Panc1 (cell line): ENCODE measurements around the gene SYT2. TPM values are rescaled to one million over a fixed set of nuclear protein-coding genes. Genes with fewer than 3 reads are reported as not detected.
"Not testable (repeated sequence)": the region's sequence is repeated elsewhere in the genome, so short reads cannot be mapped to it uniquely, and the experiment has no call there.

ENCODE experiments used
- ATAC-seq: fragments of 200-7000 bp; cut with Tn5 transposase; 2 replicates; pipeline ENCODE4 v1.9.1; 2020; ENCODE audit warnings: mild to moderate bottlenecking, moderate library complexity
- BruUV-seq: library from RNA; stranded (reverse); fragments of 400-500 nt; replicated peaks from 2 replicates; lab custom pipeline; 2021; lab: Mats Ljungman, UMichigan
- CTCF ChIA-PET: fragments of 300-600 bp; sonication (Branson Sonifier 250); formaldehyde crosslinking; loops from one replicate; lab custom pipeline; 2022; ENCODE audit warnings: antibody characterized with exemption; lab: Charles Lee
- POLR2A ChIA-PET: fragments of 300-600 bp; sonication (Branson Sonifier 250); formaldehyde crosslinking; loops from one replicate; lab custom pipeline; 2022; ENCODE audit warnings: antibody characterized with exemption; lab: Charles Lee
- DNase-seq: peaks from one replicate; pipeline ENCODE4 v3.0.0-alpha.2; 2010; ENCODE audit warnings: low read depth, low spot score
- H3K27ac ChIP-seq: 2 replicates; pipeline ENCODE4 v1.5.1; 2011; ENCODE audit warnings: mild to moderate bottlenecking, low read length, inconsistent platforms
- H3K27me3 ChIP-seq: fragments of 200-500 bp; sonication (Bioruptor generic); 2 replicates; pipeline ENCODE4 v1.6.0; 2014; ENCODE audit warnings: low read length, inconsistent platforms; ENCODE audit not compliant: control insufficient read depth, insufficient read depth
- H3K36me3 ChIP-seq: fragments of 200-500 bp; sonication (Bioruptor generic); 2 replicates; pipeline ENCODE4 v1.5.1; 2014; ENCODE audit warnings: inconsistent platforms, mild to moderate bottlenecking, low read length, moderate library complexity; ENCODE audit not compliant: control insufficient read depth, insufficient read depth
- H3K4me1 ChIP-seq: 2 replicates; pipeline ENCODE4 v1.5.1; 2011; ENCODE audit warnings: inconsistent platforms, mild to moderate bottlenecking, low read length, moderate library complexity; ENCODE audit not compliant: control insufficient read depth, insufficient read depth
- H3K4me3 ChIP-seq, 2 experiments: 2 replicates each; pipeline ENCODE4 v1.5.1; 2011 to 2012; ENCODE audit warnings: low read depth in 2 of 2, low read length in 2 of 2, mild to moderate bottlenecking in 2 of 2, inconsistent platforms in 1 of 2, moderate library complexity in 1 of 2
- H3K9me3 ChIP-seq: fragments of 200-500 bp; sonication (Bioruptor generic); 2 replicates; pipeline ENCODE4 v1.5.1; 2014; ENCODE audit warnings: low read depth, mild to moderate bottlenecking, inconsistent platforms, low read length, moderate library complexity; ENCODE audit not compliant: control insufficient read depth, insufficient read depth
- CTCF ChIP-seq: fragments of 450-650 bp; IDR thresholded peaks from 2 replicates; pipeline ENCODE4 v1.5.1; 2017; ENCODE audit warnings: mild to moderate bottlenecking
- POLR2AphosphoS5 ChIP-seq: IDR thresholded peaks from 2 replicates; pipeline ENCODE4 v1.6.1; 2012; ENCODE audit warnings: mild to moderate bottlenecking, low read depth, low read length, moderate library complexity
- REST ChIP-seq, 2 experiments: IDR thresholded peaks; 2 replicates each; pipeline ENCODE4 v1.6.1; 2011 to 2012; ENCODE audit warnings: low read depth in 2 of 2, control low read depth in 1 of 2, low read length in 1 of 2, mild to moderate bottlenecking in 1 of 2, moderate library complexity in 1 of 2; ENCODE audit not compliant: insufficient read depth in 1 of 2
- SIN3A ChIP-seq: IDR thresholded peaks from 2 replicates; pipeline ENCODE4 v1.6.1; 2012; ENCODE audit warnings: low read depth, mild to moderate bottlenecking, low read length, moderate library complexity, borderline replicate concordance; ENCODE audit not compliant: insufficient read depth
- TCF7L2 ChIP-seq: IDR thresholded peaks from 2 replicates; pipeline ENCODE4 v1.6.1; 2011; ENCODE audit warnings: mild to moderate bottlenecking, low read depth, low read length, inconsistent platforms
- in situ Hi-C: cut with HindIII; loops from 2 replicates; pipeline ENCODE4 v1.10.0; 2016; ENCODE audit warnings: low sequenced_read_pairs, low pct_unique_long_range_greater_than_20kb
- intact Hi-C: fragments of 100-400 bp; cut with micrococcal nuclease; formaldehyde crosslinking; loops from one replicate; pipeline ENCODE4 v1.10.0; 2022; ENCODE audit not compliant: unreplicated experiment
- total RNA-seq: library from RNA; stranded (reverse); gene quantifications from one replicate; pipeline ENCODE4 v1.2.1, GENCODE V29; 2021; ENCODE audit not compliant: unreplicated experiment

SYT2 gene
- total RNA-seq, 1 experiment from 2014 or later, result 0.03 TPM

- Histone ChIP-seq H3K36me3 (no peaks in the 10 kb centered on the region), H3K4me3 (no peak overlapping the region), H3K9me3 (no peaks in the 10 kb centered on the region), H3K27ac (no peak overlapping the region), H3K4me1 (no peaks in the 10 kb centered on the region; the same call in none of the 2 replicates), H3K27me3 (no peaks in the 10 kb centered on the region)
- CTCF ChIA-PET, result no interaction called here
- ATAC-seq, result no peak
- POLR2A ChIA-PET, result no interaction called here
- no peak for TF ChIP-seq POLR2AphosphoS5
- no peak for TF ChIP-seq CTCF
- TF ChIP-seq REST (IDR thresholded peaks at IDR 0.05; ENCODE audit: insufficient read depth in 1 of 2, low read depth in 2 of 2, low read length in 1 of 2), result no peak
- TF ChIP-seq TCF7L2, result no peak
- no peak for TF ChIP-seq SIN3A
- no peak for DNase-seq
- in situ Hi-C loops (no loop called here), intact Hi-C loops (no loop called here)
- BruUV-seq, result no TSS peak
These were observed 158.6 kb downstream of the SYT2 start for GRCh38 chr1:202551683-202552082.

GRCh38 chr1:202550088-202550487 lies 160.2 kb downstream of the SYT2 start:
- H3K4me1 ChIP-seq, DNase-seq, H3K36me3 ChIP-seq, BruUV-seq, intact Hi-C loops, in situ Hi-C loops, H3K4me3 ChIP-seq, CTCF ChIA-PET, H3K27ac ChIP-seq, POLR2A ChIA-PET, H3K9me3 ChIP-seq, H3K27me3 ChIP-seq, ATAC-seq: not testable (repeated sequence)

GRCh38 chr1:202547215-202547614 lies 163.0 kb downstream of the SYT2 start:
- no peaks in the 10 kb centered on the region for H3K27me3 ChIP-seq
- ChIA-PET CTCF (no interaction called here), POLR2A (no interaction called here)
- intact Hi-C loops, result no loop called here
- TF ChIP-seq SIN3A (no peak), TCF7L2 (no peak), CTCF (no peak), REST (IDR thresholded peaks at IDR 0.05; ENCODE audit: insufficient read depth in 1 of 2, low read depth in 2 of 2, low read length in 1 of 2) (no peak), POLR2AphosphoS5 (no peak)
- H3K4me1 ChIP-seq, result no peaks in the 10 kb centered on the region
- no peaks in the 10 kb centered on the region for H3K36me3 ChIP-seq
- no peak overlapping the region for H3K4me3 ChIP-seq
- H3K9me3 ChIP-seq, result no peaks in the 10 kb centered on the region
- in situ Hi-C loops, result no loop called here
- ATAC-seq (no peak), DNase-seq (no peak)
- H3K27ac ChIP-seq, result no peak overlapping the region
- no TSS peak for BruUV-seq

- H3K4me1 ChIP-seq, DNase-seq, in situ Hi-C loops, POLR2A ChIA-PET, BruUV-seq, H3K27me3 ChIP-seq, H3K36me3 ChIP-seq, H3K9me3 ChIP-seq, H3K27ac ChIP-seq, intact Hi-C loops, CTCF ChIA-PET, ATAC-seq, H3K4me3 ChIP-seq: not testable (repeated sequence)
These were observed 163.5 kb downstream of the SYT2 start for GRCh38 chr1:202546796-202547195.
